Caco-2 (cell line): ENCODE data around the gene RIOK2. TPM values are rescaled to one million over a fixed set of nuclear protein-coding genes. Genes with fewer than 3 reads are reported as not detected.

ENCODE experiments used
- Bru-seq: library from RNA; stranded (reverse); fragments of 400-500 nt; gene quantifications from one replicate; lab custom pipeline; 2021; lab: Mats Ljungman, UMichigan
- BruChase-seq, 2 experiments: library from RNA; stranded (reverse); fragments of 400-500 nt; gene quantifications; one replicate each; lab custom pipeline; 2021; lab: Mats Ljungman, UMichigan
- BruUV-seq: library from RNA; stranded (reverse); fragments of 400-500 nt; replicated peaks from 2 replicates; lab custom pipeline; 2021; lab: Mats Ljungman, UMichigan
- CTCF ChIA-PET: fragments of 300-600 bp; sonication (Branson Sonifier 250); formaldehyde crosslinking; loops from one replicate; lab custom pipeline; 2022; ENCODE audit warnings: antibody characterized with exemption; lab: Charles Lee
- POLR2A ChIA-PET: fragments of 300-600 bp; sonication (Branson Sonifier 250); formaldehyde crosslinking; loops from one replicate; lab custom pipeline; 2022; ENCODE audit warnings: antibody characterized with exemption; lab: Charles Lee
- DNase-seq, 2 experiments: peaks; one replicate each; pipeline versions ENCODE4 v3.0.0 to v3.0.0-alpha.2; 2020 to 2022
- H3K27me3 ChIP-seq: replicated peaks from 2 replicates; pipeline ENCODE4 v1.6.0; 2011; ENCODE audit warnings: low read length; ENCODE audit not compliant: control insufficient read depth, insufficient read depth
- H3K36me3 ChIP-seq: 2 replicates; pipeline ENCODE4 v1.5.1; 2011; ENCODE audit warnings: low read length; ENCODE audit not compliant: control insufficient read depth, insufficient read depth
- H3K4me1 ChIP-seq: fragments of 250-450 bp; sonication (Bioruptor Pico); 2 replicates; pipeline ENCODE4 v1.5.1; 2020; ENCODE audit warnings: mild to moderate bottlenecking
- H3K4me3 ChIP-seq: 2 replicates; pipeline ENCODE4 v1.5.1; 2011; ENCODE audit warnings: low read depth, mild to moderate bottlenecking, control low read depth, low read length
- H3K9me3 ChIP-seq: fragments of 250-450 bp; sonication (Bioruptor Pico); 2 replicates; pipeline ENCODE4 v1.5.1; 2020; ENCODE audit warnings: mild to moderate bottlenecking, moderate library complexity
- H3K27ac Mint-ChIP-seq: one replicate; pipeline ENCODE4 v1.8.0; 2022; ENCODE audit warnings: mixed read lengths; ENCODE audit not compliant: unreplicated experiment
- H3K27me3 Mint-ChIP-seq: one replicate; pipeline ENCODE4 v1.8.0; 2022; ENCODE audit warnings: mixed read lengths; ENCODE audit not compliant: insufficient read depth, unreplicated experiment
- H3K36me3 Mint-ChIP-seq: one replicate; pipeline ENCODE4 v1.8.0; 2022; ENCODE audit warnings: mild to moderate bottlenecking, mixed read lengths; ENCODE audit not compliant: insufficient read depth, unreplicated experiment
- H3K4me1 Mint-ChIP-seq: one replicate; pipeline ENCODE4 v1.8.0; 2022; ENCODE audit warnings: low read depth, mixed read lengths; ENCODE audit not compliant: unreplicated experiment
- H3K4me3 Mint-ChIP-seq: one replicate; pipeline ENCODE4 v1.8.0; 2022; ENCODE audit warnings: mild to moderate bottlenecking, moderate library complexity, mixed read lengths; ENCODE audit not compliant: unreplicated experiment
- H3K9me3 Mint-ChIP-seq: one replicate; pipeline ENCODE4 v1.8.0; 2022; ENCODE audit warnings: mixed read lengths; ENCODE audit not compliant: unreplicated experiment
- intact Hi-C: fragments of 100-400 bp; cut with micrococcal nuclease; formaldehyde crosslinking; loops from one replicate; pipeline ENCODE4 v1.10.0; 2022; ENCODE audit not compliant: unreplicated experiment
- long read RNA-seq: library from polyadenylated mRNA; stranded (forward); transcript quantifications from one replicate; pipeline ENCODE4 v2.0.0, GENCODE V29; 2022
- total RNA-seq: library from RNA; stranded (reverse); gene quantifications from 2 replicates; pipeline ENCODE4 v1.2.3, GENCODE V29; 2022
- TF ChIP-seq, protein P1 (sequence below), 2 experiments: fragments of 200-600 bp in 1 of 2; IDR thresholded peaks; 1 replicate in 1 of 2; 2 replicates in 1 of 2; pipeline versions ENCODE4 v1.5.1 to v1.8.0; 2011 to 2022; ENCODE audit warnings: antibody characterized with exemption in 1 of 2, control low read depth in 1 of 2, inconsistent platforms in 1 of 2, low read depth in 1 of 2, low read length in 1 of 2, mild to moderate bottlenecking in 1 of 2, moderate library complexity in 1 of 2; ENCODE audit not compliant: insufficient read depth in 1 of 2, severe bottlenecking in 1 of 2, unreplicated experiment in 1 of 2

RIOK2 gene
- total RNA-seq (36.3 and 38.7 TPM in 2 replicates), Bru-seq, nascent RNA (percentile 88 among the genes with signal in this experiment), BruChase-seq, experiment 1, labeled RNA remaining after a 2-hour chase (percentile 91 among the genes with signal in this experiment), BruChase-seq, experiment 2, labeled RNA remaining after a 6-hour chase (percentile 77 among the genes with signal in this experiment)
- long read RNA-seq, transcript RIOK2-201 (10 exons, 3,922 nt): major isoform, 69 of 76 reads
- long read RNA-seq, partial matches to known transcripts: 2 of 76 reads
- long read RNA-seq, other reads (novel, unspliced or antisense): 3 of 76 reads

GRCh38 chr5:97183100-97183929 is at the start of gene RIOK2:
Gene RIOK2, minus strand, starts transcription at chr5:97183247. Its CDS starts 56 bp downstream, at chr5:97183191.
- ChIA-PET POLR2A (no interaction called here), CTCF (no interaction called here)
- H3K27ac Mint-ChIP-seq: peak within 1 kb of the TSS; percentile 98
- TF ChIP-seq, protein P1, sequence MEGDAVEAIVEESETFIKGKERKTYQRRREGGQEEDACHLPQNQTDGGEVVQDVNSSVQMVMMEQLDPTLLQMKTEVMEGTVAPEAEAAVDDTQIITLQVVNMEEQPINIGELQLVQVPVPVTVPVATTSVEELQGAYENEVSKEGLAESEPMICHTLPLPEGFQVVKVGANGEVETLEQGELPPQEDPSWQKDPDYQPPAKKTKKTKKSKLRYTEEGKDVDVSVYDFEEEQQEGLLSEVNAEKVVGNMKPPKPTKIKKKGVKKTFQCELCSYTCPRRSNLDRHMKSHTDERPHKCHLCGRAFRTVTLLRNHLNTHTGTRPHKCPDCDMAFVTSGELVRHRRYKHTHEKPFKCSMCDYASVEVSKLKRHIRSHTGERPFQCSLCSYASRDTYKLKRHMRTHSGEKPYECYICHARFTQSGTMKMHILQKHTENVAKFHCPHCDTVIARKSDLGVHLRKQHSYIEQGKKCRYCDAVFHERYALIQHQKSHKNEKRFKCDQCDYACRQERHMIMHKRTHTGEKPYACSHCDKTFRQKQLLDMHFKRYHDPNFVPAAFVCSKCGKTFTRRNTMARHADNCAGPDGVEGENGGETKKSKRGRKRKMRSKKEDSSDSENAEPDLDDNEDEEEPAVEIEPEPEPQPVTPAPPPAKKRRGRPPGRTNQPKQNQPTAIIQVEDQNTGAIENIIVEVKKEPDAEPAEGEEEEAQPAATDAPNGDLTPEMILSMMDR (IDR thresholded peaks at IDR 0.05; ENCODE audit: insufficient read depth in 1 of 2, low read depth in 1 of 2, low read length in 1 of 2, severe bottlenecking in 1 of 2, unreplicated experiment in 1 of 2): no peak
- Histone ChIP-seq H3K4me3 (peak within 1 kb of the TSS; percentile 87), H3K27me3 (no peaks in the 10 kb centered on the region), H3K9me3 (no peaks in the 10 kb centered on the region), H3K4me1 (0 out of 2 replicates have a peak, but pooled peaks cover 13% of the 10 kb centered on the region), H3K36me3 (peaks cover 3% of the 10 kb centered on the region; the same call in 1 of the 2 replicates)
- intact Hi-C loops: loop anchor here (1.0 to 5.0 kb wide), 3 partner anchors 41 to 1746 kb away; partner anchors contain the start of genes CHD1 and RGMB
- no peaks in the 10 kb centered on the region for H3K27me3 Mint-ChIP-seq
- no TSS peak for BruUV-seq
- peaks cover 25% of the 10 kb centered on the region for H3K4me1 Mint-ChIP-seq
- H3K9me3 Mint-ChIP-seq: no peaks in the 10 kb centered on the region
- H3K36me3 Mint-ChIP-seq: peaks cover 16% of the 10 kb centered on the region
- peak; percentile 96 to 98 for DNase-seq
- H3K4me3 Mint-ChIP-seq: peak within 1 kb of the TSS; percentile 74

DNA sequence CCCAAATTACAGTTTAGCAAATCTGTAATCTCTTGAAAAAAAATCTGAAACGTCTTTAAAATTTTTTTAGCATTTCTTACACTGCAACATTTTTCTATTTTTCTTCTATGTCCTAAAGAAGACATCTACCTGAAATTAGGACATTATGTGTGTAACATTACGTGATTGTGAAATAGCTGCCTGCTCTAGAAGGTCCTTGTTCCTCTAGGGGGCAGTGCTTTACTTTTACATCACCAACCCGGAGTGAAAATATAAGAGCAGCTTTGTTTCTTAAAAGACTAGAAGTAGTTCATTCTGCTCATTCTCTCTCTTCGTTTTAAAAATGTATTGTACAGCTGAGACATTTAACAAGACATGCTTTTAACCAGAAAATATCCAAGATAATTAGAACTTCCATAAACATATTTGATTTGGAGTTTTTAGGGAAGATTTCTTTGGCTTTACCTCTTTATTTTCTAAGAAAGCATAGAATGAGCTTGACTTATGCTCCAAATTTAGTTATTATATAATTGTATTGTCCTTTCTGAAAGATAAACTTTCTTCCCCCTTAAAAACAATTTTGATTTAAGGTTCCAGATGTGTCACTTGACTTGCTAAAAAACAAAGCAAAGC is 48.1 kb upstream of the RIOK2 start:
- Histone ChIP-seq H3K9me3 (no peaks in the 10 kb centered on the region; the same call in 1 of the 2 replicates), H3K4me3 (no peak overlapping the region), H3K4me1 (no peaks in the 10 kb centered on the region), H3K27me3 (no peaks in the 10 kb centered on the region), H3K36me3 (no peaks in the 10 kb centered on the region)
- BruUV-seq: no TSS peak
- TF ChIP-seq, protein P1 (IDR thresholded peaks at IDR 0.05; ENCODE audit: insufficient read depth in 1 of 2, low read depth in 1 of 2, low read length in 1 of 2, severe bottlenecking in 1 of 2, unreplicated experiment in 1 of 2): peak; percentile 77 to 82
- no peaks in the 10 kb centered on the region for H3K36me3 Mint-ChIP-seq
- H3K9me3 Mint-ChIP-seq: no peaks in the 10 kb centered on the region
- no peak overlapping the region for H3K27ac Mint-ChIP-seq
- DNase-seq: peak in 1 of 2 experiments; percentile 72
- ChIA-PET POLR2A (interaction anchor here (0.6 to 0.7 kb wide), 2 partner anchors 303 to 528 kb away, joined by 3 to 4 read pairs; no protein-coding TSS in a partner anchor), CTCF (interaction anchor here (0.6 to 1.2 kb wide), 7 partner anchors 22 to 1717 kb away, joined by 3 to 16 read pairs (median 3); no protein-coding TSS in a partner anchor)
- H3K4me3 Mint-ChIP-seq: no peak overlapping the region
- H3K4me1 Mint-ChIP-seq: no peaks in the 10 kb centered on the region
- no peaks in the 10 kb centered on the region for H3K27me3 Mint-ChIP-seq
- intact Hi-C loops: loop anchor here (1.0 to 10.0 kb wide), 4 partner anchors 66 to 1594 kb away; partner anchors contain the start of gene RGMB
